Lung (tissue), 12 donors: ENCODE data around the gene NDUFV1. TPM values are rescaled to one million over a fixed set of nuclear protein-coding genes. Genes with fewer than 3 reads are reported as not detected.

Experiments used
- ATAC-seq: fragments of 200-7000 bp; cut with Tn5 transposase; one replicate; pipeline ENCODE4 v1.9.1; 2020; ENCODE audit warnings: moderate number of reproducible peaks; ENCODE audit not compliant: insufficient read depth, low FRiP score
- DNase-seq, 3 donors: peaks; one replicate each; pipeline ENCODE4 v3.0.0-alpha.2; 2013 to 2017
- H3K27ac ChIP-seq, 2 donors: one replicate each; pipeline ENCODE4 v1.5.1; 2013; ENCODE audit warnings: mild to moderate bottlenecking in 2 of 2, moderate library complexity in 2 of 2, control low read depth in 1 of 2, inconsistent platforms in 1 of 2, low read depth in 1 of 2, low read length in 1 of 2
- H3K27me3 ChIP-seq, 3 donors: one replicate each; pipeline ENCODE4 v1.5.1; 2013; ENCODE audit warnings: low read length in 2 of 3; ENCODE audit not compliant: control insufficient read depth in 3 of 3, insufficient read depth in 3 of 3
- H3K36me3 ChIP-seq, 4 donors: one replicate each; pipeline ENCODE4 v1.5.1; 2013; ENCODE audit warnings: low read length in 4 of 4, mild to moderate bottlenecking in 1 of 4, moderate library complexity in 1 of 4; ENCODE audit not compliant: control insufficient read depth in 4 of 4, insufficient read depth in 4 of 4
- H3K4me1 ChIP-seq, 5 donors: one replicate each; pipeline ENCODE4 v1.5.1; 2013; ENCODE audit warnings: low read length in 5 of 5, mild to moderate bottlenecking in 2 of 5, moderate library complexity in 1 of 5; ENCODE audit not compliant: control insufficient read depth in 5 of 5, insufficient read depth in 5 of 5
- H3K4me3 ChIP-seq: one replicate; pipeline ENCODE4 v1.5.1; 2013; ENCODE audit warnings: mild to moderate bottlenecking, control low read depth, moderate library complexity
- H3K9ac ChIP-seq, 2 donors: one replicate each; pipeline ENCODE4 v1.5.1; 2013; ENCODE audit warnings: low read length in 2 of 2, control low read depth in 1 of 2; ENCODE audit not compliant: insufficient read depth in 1 of 2
- H3K9me3 ChIP-seq, 4 donors: one replicate each; pipeline ENCODE4 v1.5.1; 2013; ENCODE audit warnings: low read length in 3 of 4, mild to moderate bottlenecking in 1 of 4, moderate library complexity in 1 of 4; ENCODE audit not compliant: control insufficient read depth in 4 of 4, insufficient read depth in 3 of 4
- WGBS, 2 donors: extraction: QIAGEN DNeasy Blood & Tissue Kit; methylation state at CpG; one replicate each; pipeline ENCODE4 v1.1.7; 2013; 5-methylcytosine and 5-hydroxymethylcytosine counted together
- polyA plus RNA-seq, 2 donors: library from polyadenylated mRNA; stranded (reverse); fragments of 200-250 nt; gene quantifications; one replicate each; pipeline ENCODE4 v1.2.1, GENCODE V29; 2013
- total RNA-seq, 2 donors: library from RNA; depleted of rRNA in 1 of 2; stranded (reverse); fragments of >200 nt in 1 of 2; gene quantifications; one replicate each; pipeline ENCODE4 v1.2.1, GENCODE V29; 2014 to 2021
- TF ChIP-seq, protein P1 (sequence below): IDR thresholded peaks from 2 replicates; pipeline ENCODE4 v1.5.1; 2012; ENCODE audit warnings: mild to moderate bottlenecking; ENCODE audit errors: control extremely low read depth, extremely low read depth
- donor health status: control.
- donor health status: control.
- donor health status: Bipolar disorder and iron deficiency.
- donor health status: healthy.
- donor health status: DM: yes; HTN: yes; CAD: no.

NDUFV1 gene
- total and polyA plus RNA-seq, 4 donors, result 113 to 191 (median 140) TPM

- Histone ChIP-seq H3K27me3 (no peaks in the 10 kb centered on the region), H3K27ac (no peak overlapping the region), H3K36me3 (no peaks in the 10 kb centered on the region), H3K9me3 (peaks cover 0 to 2% (median 0%) of the 10 kb centered on the region in 4 donors), H3K4me3 (no peak overlapping the region), H3K9ac (no peak overlapping the region), H3K4me1 (no peaks in the 10 kb centered on the region)
- ATAC-seq (no peak), DNase-seq (no peak)
- WGBS, 2 donors, result 78 to 87% methylated on average over 28 of the region's 28 CpGs
- TF ChIP-seq, protein P1, sequence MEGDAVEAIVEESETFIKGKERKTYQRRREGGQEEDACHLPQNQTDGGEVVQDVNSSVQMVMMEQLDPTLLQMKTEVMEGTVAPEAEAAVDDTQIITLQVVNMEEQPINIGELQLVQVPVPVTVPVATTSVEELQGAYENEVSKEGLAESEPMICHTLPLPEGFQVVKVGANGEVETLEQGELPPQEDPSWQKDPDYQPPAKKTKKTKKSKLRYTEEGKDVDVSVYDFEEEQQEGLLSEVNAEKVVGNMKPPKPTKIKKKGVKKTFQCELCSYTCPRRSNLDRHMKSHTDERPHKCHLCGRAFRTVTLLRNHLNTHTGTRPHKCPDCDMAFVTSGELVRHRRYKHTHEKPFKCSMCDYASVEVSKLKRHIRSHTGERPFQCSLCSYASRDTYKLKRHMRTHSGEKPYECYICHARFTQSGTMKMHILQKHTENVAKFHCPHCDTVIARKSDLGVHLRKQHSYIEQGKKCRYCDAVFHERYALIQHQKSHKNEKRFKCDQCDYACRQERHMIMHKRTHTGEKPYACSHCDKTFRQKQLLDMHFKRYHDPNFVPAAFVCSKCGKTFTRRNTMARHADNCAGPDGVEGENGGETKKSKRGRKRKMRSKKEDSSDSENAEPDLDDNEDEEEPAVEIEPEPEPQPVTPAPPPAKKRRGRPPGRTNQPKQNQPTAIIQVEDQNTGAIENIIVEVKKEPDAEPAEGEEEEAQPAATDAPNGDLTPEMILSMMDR, result no peak
Observed at GRCh38 chr11:67641338-67642172, 34.8 kb downstream of the NDUFV1 start.

GRCh38 chr11:67642173-67643120 lies 35.7 kb downstream of the NDUFV1 start:
- Histone ChIP-seq H3K4me3 (no peak overlapping the region), H3K9ac (no peak overlapping the region), H3K27ac (no peak overlapping the region), H3K9me3 (peaks cover 0 to 2% (median 0%) of the 10 kb centered on the region in 4 donors), H3K36me3 (no peaks in the 10 kb centered on the region), H3K27me3 (no peaks in the 10 kb centered on the region), H3K4me1 (no peaks in the 10 kb centered on the region)
- TF ChIP-seq, protein P1, result no peak
- no peak for DNase-seq
- no peak for ATAC-seq
- WGBS, 2 donors, result 89 to 93% methylated on average over 15 of the region's 15 CpGs

DNA sequence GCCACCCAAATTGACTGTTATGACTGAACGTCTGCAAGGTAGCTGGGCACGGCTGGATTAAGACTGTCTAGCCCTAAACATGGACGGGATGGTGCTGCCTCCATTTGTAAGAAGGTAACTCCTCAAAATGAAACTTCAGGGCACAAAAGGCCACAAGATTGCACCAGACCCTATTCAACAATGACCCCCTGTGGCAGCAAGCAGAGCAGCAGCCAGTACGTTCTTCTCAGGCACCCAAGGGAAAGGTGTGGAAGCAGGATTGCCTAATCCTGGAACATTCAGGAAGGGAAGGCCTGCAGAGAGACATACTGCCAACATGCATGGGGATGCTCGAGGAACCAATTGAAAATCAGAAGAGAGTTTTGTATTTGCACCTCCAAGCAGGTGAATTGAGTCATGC lies 37.3 kb downstream of the NDUFV1 start:
- TF ChIP-seq, protein P1, result no peak
- Histone ChIP-seq H3K27me3 (no peaks in the 10 kb centered on the region), H3K36me3 (no peaks in the 10 kb centered on the region), H3K4me1 (no peaks in the 10 kb centered on the region), H3K9ac (no peak overlapping the region), H3K27ac (no peak overlapping the region), H3K9me3 (peaks cover 0 to 2% (median 0%) of the 10 kb centered on the region in 4 donors), H3K4me3 (no peak overlapping the region)
- 89 to 90% methylated on average over 5 of the region's 5 CpGs for WGBS, 2 donors
- DNase-seq (no peak), ATAC-seq (no peak)
